ENCODE measurements around the gene DHX35. TPM values are rescaled to one million over a fixed set of nuclear protein-coding genes. Genes with fewer than 3 reads are reported as not detected.

DHX35 gene
- total and polyA plus RNA-seq, 10 of the 15 experiments (the other 5 are each of a cell fraction or from before 2014, with no cell fraction given): 4.3 to 21.6 (median 14.9) TPM

DNA sequence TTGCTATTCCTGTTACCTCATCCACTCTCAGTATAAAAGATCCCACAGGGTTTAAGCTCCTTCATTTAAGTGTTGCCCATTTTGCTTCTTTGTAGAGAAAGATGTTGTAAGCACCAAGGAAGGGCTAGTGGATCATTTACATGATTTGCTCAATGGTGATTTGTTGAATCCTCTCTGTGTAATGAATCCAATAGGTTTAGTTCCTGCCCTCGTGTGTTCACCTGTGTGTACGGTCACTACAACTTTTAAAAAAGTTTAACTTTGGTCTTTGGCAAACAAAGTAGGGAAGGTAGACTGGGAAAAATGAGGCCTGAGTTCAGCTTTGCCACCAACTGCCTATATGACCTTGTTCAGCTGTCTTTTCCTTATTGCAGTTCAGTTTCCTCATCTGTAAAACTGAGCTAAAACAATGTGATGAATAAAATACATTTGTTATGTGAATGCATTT lies 51.5 kb downstream of the DHX35 start (continued):
- no peak for TF ChIP-seq BCLAF1 (IDR thresholded peaks at IDR 0.05)
- TF ChIP-seq MAX (IDR thresholded peaks at IDR 0.05; ENCODE audit: low read depth, low read length): no peak
- TF ChIP-seq SUPT20H (IDR thresholded peaks at IDR 0.05; ENCODE audit: borderline replicate concordance, control insufficient read depth, low read depth, low read length): no peak
- no peak for TF ChIP-seq ATF3 (IDR thresholded peaks at IDR 0.05; ENCODE audit: borderline replicate concordance, extremely low read depth, low read depth, low read length)
- TF ChIP-seq TARDBP (IDR thresholded peaks at IDR 0.05; ENCODE audit: borderline replicate concordance): no peak

DNA sequence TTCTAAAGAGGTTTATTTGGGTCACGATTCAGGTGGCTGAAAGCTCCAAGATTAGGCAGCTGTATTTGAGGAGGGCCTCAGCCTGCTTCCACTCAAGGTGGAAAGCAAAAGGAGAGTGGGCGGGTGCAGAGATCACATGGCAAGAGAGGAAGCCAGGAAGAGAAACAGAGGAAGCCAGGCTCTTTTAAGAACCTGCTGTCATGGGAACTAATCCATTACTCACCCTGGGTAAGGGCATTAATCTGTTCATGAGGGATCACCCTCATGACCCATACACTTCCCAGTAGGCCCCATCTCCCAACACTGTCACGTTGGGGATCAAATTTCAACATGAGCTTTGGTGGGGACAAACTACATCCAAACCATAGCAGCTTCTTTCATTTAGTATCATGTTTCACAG lies 53.9 kb downstream of the DHX35 start:
- no peaks in the 10 kb centered on the region for H3K27me3 ChIP-seq (replicated peaks in 1 of 2; ENCODE audit: control insufficient read depth in 2 of 2, insufficient read depth in 2 of 2, low read length in 1 of 2)
- intact Hi-C loops (cut with micrococcal nuclease; ENCODE audit: unreplicated experiment): no loop called here
- H3K4me1 ChIP-seq (ENCODE audit: control insufficient read depth, insufficient read depth, low read length): peaks cover 23% of the 10 kb centered on the region
- no peak overlapping the region for H3K4me2 ChIP-seq (ENCODE audit: control insufficient read depth, insufficient read depth)
- no peaks in the 10 kb centered on the region for H3K79me2 ChIP-seq (ENCODE audit: control insufficient read depth, insufficient read depth, low read length)
- no TSS peak for BruUV-seq (replicated peaks)
- ChIA-PET RAD21 (ENCODE audit: unreplicated experiment) (interaction anchor here (1.3 kb wide), 1 partner anchor 17 kb away, joined by 4 read pairs; no protein-coding TSS in a partner anchor), SMC1A (ENCODE audit: uncharacterized antibody, unreplicated experiment) (no interaction called here), POLR2A (no interaction called here), CTCF (no interaction called here)
- FAIRE-seq: no peak
- in situ Hi-C loops (cut with MboI): no loop called here
- ATAC-seq: no peak
- H3K27ac ChIP-seq (ENCODE audit: control insufficient read depth, insufficient read depth): no peak overlapping the region
- TF ChIP-seq NBN (IDR thresholded peaks at IDR 0.05): no peak
- TF ChIP-seq NFYB (IDR thresholded peaks at IDR 0.05; ENCODE audit: insufficient read depth, low read depth, low read length): no peak
- no peak for TF ChIP-seq GABPA (IDR thresholded peaks at IDR 0.05; ENCODE audit: low read depth)
- peaks cover 17% of the 10 kb centered on the region for H3K9me3 ChIP-seq (replicated peaks; ENCODE audit: control insufficient read depth, insufficient read depth, low read length)
- H2AFZ ChIP-seq (ENCODE audit: control insufficient read depth, low read depth, low read length): no peak overlapping the region
- H3K4me3 ChIP-seq: no peak overlapping the region
- H4K20me1 ChIP-seq (ENCODE audit: control insufficient read depth, insufficient read depth): no peaks in the 10 kb centered on the region
- DNase-seq (ENCODE audit: low read depth, low spot score): no peak
- WGBS (ENCODE audit: insufficient coverage, insufficient replicate concordance, low lambda C conversion rate, missing lambda C conversion rate): 91% methylated on average over 3 of the region's 3 CpGs
- H3K9ac ChIP-seq (ENCODE audit: control insufficient read depth, insufficient read depth, low read length): no peak overlapping the region
- H3K36me3 ChIP-seq (ENCODE audit: control insufficient read depth in 2 of 2, insufficient read depth in 2 of 2, low read length in 1 of 2): peaks cover 8 to 22% of the 10 kb centered on the region in 2 experiments; a peak in 3 of 4 replicates
